Activated T-helper 2 cell treated with anti-CD3 and anti-CD28 coated beads, Interferon-gamma antibody, Interleukin-2, Interleukin-4, amounts not matched to agents 10 μg/mL and 5 μg/mL and 100 μg/mL, durations not matched to agents 14 hours and 24 hours and 36 hours (primary cell): ENCODE data around the gene NUTM2G. TPM values are rescaled to one million over a fixed set of nuclear protein-coding genes. Genes with fewer than 3 reads are reported as not detected.
"Not testable (repeated sequence)": the region's sequence is repeated elsewhere in the genome, so short reads cannot be mapped to it uniquely, and the experiment has no call there.

Experiments
- DNase-seq: peaks from one replicate; pipeline ENCODE4 v3.0.0; 2021; ENCODE audit warnings: low spot score
- H3K27ac Mint-ChIP-seq: one replicate; pipeline ENCODE4 v1.8.0; 2021; ENCODE audit warnings: mixed read lengths
- H3K27me3 Mint-ChIP-seq: one replicate; pipeline ENCODE4 v1.8.0; 2021; ENCODE audit warnings: low read depth, mixed read lengths
- H3K36me3 Mint-ChIP-seq: one replicate; pipeline ENCODE4 v1.8.0; 2021; ENCODE audit warnings: low read depth, mixed read lengths
- H3K4me1 Mint-ChIP-seq: one replicate; pipeline ENCODE4 v1.8.0; 2021; ENCODE audit warnings: low read depth, mixed read lengths
- H3K4me3 Mint-ChIP-seq: one replicate; pipeline ENCODE4 v1.8.0; 2021; ENCODE audit warnings: low read depth, mild to moderate bottlenecking, moderate library complexity, mixed read lengths
- H3K9me3 Mint-ChIP-seq: one replicate; pipeline ENCODE4 v1.8.0; 2021; ENCODE audit warnings: mixed read lengths
- intact Hi-C: fragments of 100-400 bp; cut with micrococcal nuclease; formaldehyde crosslinking; loops from one replicate; pipeline ENCODE4 v1.15.1; 2023
- total RNA-seq: library from RNA; stranded (reverse); gene quantifications from 2 replicates; pipeline ENCODE4 v1.2.3, GENCODE V29; 2022

The NUTM2G gene
- total RNA-seq, 1 donor from 2014 or later, result not detected

- H3K27me3 Mint-ChIP-seq, H3K4me3 Mint-ChIP-seq, H3K36me3 Mint-ChIP-seq, H3K4me1 Mint-ChIP-seq, H3K27ac Mint-ChIP-seq, intact Hi-C loops, DNase-seq, H3K9me3 Mint-ChIP-seq: not testable (repeated sequence)
Measured at GRCh38 chr9:96925587-96925986, 3.1 kb upstream of the NUTM2G start.

- DNase-seq, H3K9me3 Mint-ChIP-seq, H3K27ac Mint-ChIP-seq, H3K4me1 Mint-ChIP-seq, intact Hi-C loops, H3K36me3 Mint-ChIP-seq, H3K4me3 Mint-ChIP-seq, H3K27me3 Mint-ChIP-seq: not testable (repeated sequence)
Measured at GRCh38 chr9:96931665-96932064, 3.0 kb downstream of the NUTM2G start.

- H3K4me1 Mint-ChIP-seq, DNase-seq, H3K36me3 Mint-ChIP-seq, H3K27ac Mint-ChIP-seq, intact Hi-C loops, H3K9me3 Mint-ChIP-seq, H3K27me3 Mint-ChIP-seq, H3K4me3 Mint-ChIP-seq: not testable (repeated sequence)
Measured at GRCh38 chr9:96934097-96934496, 5.5 kb downstream of the NUTM2G start.

- intact Hi-C loops, DNase-seq, H3K9me3 Mint-ChIP-seq, H3K4me3 Mint-ChIP-seq, H3K4me1 Mint-ChIP-seq, H3K27ac Mint-ChIP-seq, H3K27me3 Mint-ChIP-seq, H3K36me3 Mint-ChIP-seq: not testable (repeated sequence)
Measured at GRCh38 chr9:96934706-96935105, 6.1 kb downstream of the NUTM2G start.

GRCh38 chr9:96935401-96935800, 6.8 kb downstream of the NUTM2G start:
- H3K27ac Mint-ChIP-seq, DNase-seq, H3K9me3 Mint-ChIP-seq: not testable (repeated sequence)

GRCh38 chr9:96937442-96937841, 8.8 kb downstream of the NUTM2G start:
- H3K9me3 Mint-ChIP-seq, result not testable (repeated sequence)

More at GRCh38 chr9:96935401-96935800, 6.8 kb downstream of the NUTM2G start:
- intact Hi-C loops, H3K4me1 Mint-ChIP-seq, H3K36me3 Mint-ChIP-seq, H3K27me3 Mint-ChIP-seq, H3K4me3 Mint-ChIP-seq: not testable (repeated sequence)

GRCh38 chr9:96938957-96939665, 10.5 kb downstream of the NUTM2G start:
- H3K27ac Mint-ChIP-seq, H3K27me3 Mint-ChIP-seq, H3K9me3 Mint-ChIP-seq, intact Hi-C loops, H3K4me1 Mint-ChIP-seq, H3K4me3 Mint-ChIP-seq, H3K36me3 Mint-ChIP-seq, DNase-seq: not testable (repeated sequence)

More at GRCh38 chr9:96937442-96937841, 8.8 kb downstream of the NUTM2G start:
- H3K4me1 Mint-ChIP-seq, H3K36me3 Mint-ChIP-seq, H3K27me3 Mint-ChIP-seq, intact Hi-C loops, DNase-seq, H3K4me3 Mint-ChIP-seq: not testable (repeated sequence)
- H3K27ac Mint-ChIP-seq, result peak overlapping the region; percentile 74

- intact Hi-C loops, H3K4me1 Mint-ChIP-seq, H3K9me3 Mint-ChIP-seq, H3K4me3 Mint-ChIP-seq, DNase-seq, H3K27ac Mint-ChIP-seq, H3K36me3 Mint-ChIP-seq, H3K27me3 Mint-ChIP-seq: not testable (repeated sequence)
Measured at GRCh38 chr9:96940982-96941381, 12.3 kb downstream of the NUTM2G start.

- H3K4me1 Mint-ChIP-seq, H3K27ac Mint-ChIP-seq, intact Hi-C loops, DNase-seq, H3K36me3 Mint-ChIP-seq, H3K27me3 Mint-ChIP-seq, H3K9me3 Mint-ChIP-seq, H3K4me3 Mint-ChIP-seq: not testable (repeated sequence)
Measured at GRCh38 chr9:96941628-96942027, 13.0 kb downstream of the NUTM2G start.

GRCh38 chr9:96942181-96942580, 13.5 kb downstream of the NUTM2G start:
- DNase-seq, H3K27ac Mint-ChIP-seq, H3K36me3 Mint-ChIP-seq, H3K4me3 Mint-ChIP-seq, H3K9me3 Mint-ChIP-seq, H3K4me1 Mint-ChIP-seq, intact Hi-C loops, H3K27me3 Mint-ChIP-seq: not testable (repeated sequence)

GRCh38 chr9:96949346-96949745, 20.7 kb downstream of the NUTM2G start:
- H3K27me3 Mint-ChIP-seq, DNase-seq, H3K27ac Mint-ChIP-seq, intact Hi-C loops, H3K4me3 Mint-ChIP-seq, H3K4me1 Mint-ChIP-seq, H3K9me3 Mint-ChIP-seq: not testable (repeated sequence)
- H3K36me3 Mint-ChIP-seq, result peaks cover 18% of the 10 kb centered on the region

- H3K27ac Mint-ChIP-seq, H3K27me3 Mint-ChIP-seq, intact Hi-C loops, H3K9me3 Mint-ChIP-seq, H3K4me1 Mint-ChIP-seq, DNase-seq, H3K4me3 Mint-ChIP-seq: not testable (repeated sequence)
- peaks cover 18% of the 10 kb centered on the region for H3K36me3 Mint-ChIP-seq
Measured at GRCh38 chr9:96950539-96950938, 21.9 kb downstream of the NUTM2G start.

GRCh38 chr9:96967591-96967990, 38.9 kb downstream of the NUTM2G start:
- H3K4me1 Mint-ChIP-seq, DNase-seq, H3K9me3 Mint-ChIP-seq, H3K27ac Mint-ChIP-seq, H3K4me3 Mint-ChIP-seq, H3K27me3 Mint-ChIP-seq, intact Hi-C loops: not testable (repeated sequence)
- H3K36me3 Mint-ChIP-seq, result peaks cover 11% of the 10 kb centered on the region

GRCh38 chr9:96972552-96972951, 43.9 kb downstream of the NUTM2G start:
- peaks cover 13% of the 10 kb centered on the region for H3K36me3 Mint-ChIP-seq
- H3K27me3 Mint-ChIP-seq, H3K4me3 Mint-ChIP-seq, H3K9me3 Mint-ChIP-seq, DNase-seq, intact Hi-C loops: not testable (repeated sequence)
- H3K27ac Mint-ChIP-seq, result peak overlapping the region; percentile 59
- H3K4me1 Mint-ChIP-seq, result peaks cover 15% of the 10 kb centered on the region
